Stimulated activated naive CD8-positive, alpha-beta T cell treated with anti-CD3 and anti-CD28 coated beads, Interleukin-15, Interleukin-2, amounts not matched to agents 100 ng/mL and 50 ng/mL, for 24 hours (primary cell): ENCODE measurements around the gene CNN1.
"Not testable (repeated sequence)": the region's sequence is repeated elsewhere in the genome, so short reads cannot be mapped to it uniquely, and the experiment has no call there.

Experiments
- H3K27ac Mint-ChIP-seq: one replicate; pipeline ENCODE4 v1.8.0; 2021; ENCODE audit warnings: mild to moderate bottlenecking, mixed read lengths
- H3K27me3 Mint-ChIP-seq: one replicate; pipeline ENCODE4 v1.8.0; 2021; ENCODE audit warnings: mixed read lengths
- H3K36me3 Mint-ChIP-seq: one replicate; pipeline ENCODE4 v1.8.0; 2021; ENCODE audit warnings: low read depth, mixed read lengths
- H3K4me1 Mint-ChIP-seq: one replicate; pipeline ENCODE4 v1.8.0; 2021; ENCODE audit warnings: low read depth, mixed read lengths
- H3K4me3 Mint-ChIP-seq: one replicate; pipeline ENCODE4 v1.8.0; 2021; ENCODE audit warnings: mild to moderate bottlenecking, mixed read lengths
- H3K9me3 Mint-ChIP-seq: one replicate; pipeline ENCODE4 v1.8.0; 2021; ENCODE audit warnings: mixed read lengths

The CNN1 gene

GRCh38 chr19:11549386-11549953 is 10.8 kb downstream of the CNN1 start:
- no peaks in the 10 kb centered on the region for H3K27me3 Mint-ChIP-seq
- H3K27ac Mint-ChIP-seq, result no peak overlapping the region
- H3K4me3 Mint-ChIP-seq, result no peak overlapping the region
- peaks cover 7% of the 10 kb centered on the region for H3K4me1 Mint-ChIP-seq
- H3K36me3 Mint-ChIP-seq, result peaks cover 8% of the 10 kb centered on the region
- H3K9me3 Mint-ChIP-seq, result no peaks in the 10 kb centered on the region

DNA sequence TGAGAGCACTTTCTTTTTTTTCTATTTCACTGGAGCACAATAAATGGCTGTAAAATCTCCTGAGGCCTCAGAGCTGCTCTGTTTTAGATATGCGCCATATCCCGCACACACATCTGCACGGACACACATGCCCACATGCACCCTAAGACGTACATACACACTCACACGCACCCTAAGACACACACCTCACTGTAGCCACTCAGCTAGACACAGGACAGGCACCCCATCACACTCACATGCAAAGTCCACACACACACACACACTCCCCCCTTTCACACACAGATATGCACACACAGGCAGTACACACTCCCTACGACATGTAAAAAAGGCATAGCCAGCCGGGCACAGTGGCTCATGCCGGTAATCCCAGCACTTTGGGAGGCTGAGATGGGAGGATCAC is 11.6 kb downstream of the CNN1 start:
- H3K36me3 Mint-ChIP-seq, result peaks cover 10% of the 10 kb centered on the region
- H3K9me3 Mint-ChIP-seq, result no peaks in the 10 kb centered on the region
- no peak overlapping the region for H3K27ac Mint-ChIP-seq

GRCh38 chr19:11551603-11552235 is 13.1 kb downstream of the CNN1 start:
- no peak overlapping the region for H3K27ac Mint-ChIP-seq
- H3K36me3 Mint-ChIP-seq, result peaks cover 18% of the 10 kb centered on the region
- peaks cover 16% of the 10 kb centered on the region for H3K4me1 Mint-ChIP-seq
- no peaks in the 10 kb centered on the region for H3K9me3 Mint-ChIP-seq
- H3K27me3 Mint-ChIP-seq, result no peaks in the 10 kb centered on the region
- no peak overlapping the region for H3K4me3 Mint-ChIP-seq

More for the DNA sequence above, 11.6 kb downstream of the CNN1 start:
- H3K4me3 Mint-ChIP-seq, result no peak overlapping the region
- peaks cover 7% of the 10 kb centered on the region for H3K4me1 Mint-ChIP-seq
- no peaks in the 10 kb centered on the region for H3K27me3 Mint-ChIP-seq

GRCh38 chr19:11552666-11553372 is 14.2 kb downstream of the CNN1 start:
- Mint-ChIP-seq H3K27ac (no peak overlapping the region), H3K36me3 (peaks cover 24% of the 10 kb centered on the region)

DNA sequence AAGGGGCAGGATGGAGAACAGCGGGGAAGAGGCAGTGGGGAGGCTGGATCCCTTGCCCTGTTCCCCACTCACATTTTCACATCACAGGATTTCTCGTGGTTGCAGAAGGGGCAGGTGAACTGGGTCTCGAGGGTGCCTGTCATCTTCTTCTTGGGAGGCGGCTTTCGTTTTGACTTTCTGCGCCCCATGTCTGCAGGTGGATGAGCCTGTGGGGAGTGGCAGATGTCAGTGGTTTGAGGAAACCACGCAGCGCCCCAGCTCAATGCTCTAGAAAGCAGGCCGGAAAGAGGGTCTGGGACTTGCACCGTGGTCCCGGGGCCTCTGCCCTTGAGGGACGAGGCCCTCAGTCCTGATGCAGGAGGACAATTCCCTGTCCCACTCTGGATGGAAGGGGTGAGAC is 15.5 kb downstream of the CNN1 start:
- Mint-ChIP-seq H3K9me3 (no peaks in the 10 kb centered on the region), H3K4me1 (peaks cover 31% of the 10 kb centered on the region), H3K27me3 (no peaks in the 10 kb centered on the region), H3K36me3 (peaks cover 28% of the 10 kb centered on the region), H3K4me3 (no peak overlapping the region), H3K27ac (peak overlapping the region; percentile 32)

More at GRCh38 chr19:11552666-11553372, 14.2 kb downstream of the CNN1 start:
- Mint-ChIP-seq H3K27me3 (no peaks in the 10 kb centered on the region), H3K4me3 (no peak overlapping the region), H3K4me1 (peaks cover 24% of the 10 kb centered on the region), H3K9me3 (no peaks in the 10 kb centered on the region)

DNA sequence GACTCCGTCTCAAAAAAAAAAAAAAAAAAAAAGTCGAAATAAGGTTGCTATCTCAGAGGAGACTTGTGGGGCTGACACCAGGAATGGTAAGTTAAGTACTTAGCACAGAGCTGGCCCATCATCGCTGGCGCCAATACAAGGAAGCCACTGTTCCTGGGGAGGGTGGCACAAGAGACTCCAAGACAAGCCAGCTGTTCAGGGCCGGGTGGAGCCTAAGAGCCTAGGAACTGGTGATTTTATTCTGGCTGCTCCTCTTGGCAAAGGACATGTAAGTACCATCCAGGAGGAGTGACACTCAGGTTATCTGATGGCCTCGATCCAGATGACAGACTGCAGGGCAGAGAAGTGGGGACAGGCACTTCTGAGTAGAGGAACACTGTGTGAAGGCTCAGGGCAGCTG is 16.6 kb downstream of the CNN1 start:
- H3K27me3 Mint-ChIP-seq, result no peaks in the 10 kb centered on the region
- H3K4me1 Mint-ChIP-seq, result peaks cover 37% of the 10 kb centered on the region
- H3K9me3 Mint-ChIP-seq, result no peaks in the 10 kb centered on the region
- peak overlapping the region; percentile 24 for H3K27ac Mint-ChIP-seq
- peaks cover 28% of the 10 kb centered on the region for H3K36me3 Mint-ChIP-seq
- no peak overlapping the region for H3K4me3 Mint-ChIP-seq

DNA sequence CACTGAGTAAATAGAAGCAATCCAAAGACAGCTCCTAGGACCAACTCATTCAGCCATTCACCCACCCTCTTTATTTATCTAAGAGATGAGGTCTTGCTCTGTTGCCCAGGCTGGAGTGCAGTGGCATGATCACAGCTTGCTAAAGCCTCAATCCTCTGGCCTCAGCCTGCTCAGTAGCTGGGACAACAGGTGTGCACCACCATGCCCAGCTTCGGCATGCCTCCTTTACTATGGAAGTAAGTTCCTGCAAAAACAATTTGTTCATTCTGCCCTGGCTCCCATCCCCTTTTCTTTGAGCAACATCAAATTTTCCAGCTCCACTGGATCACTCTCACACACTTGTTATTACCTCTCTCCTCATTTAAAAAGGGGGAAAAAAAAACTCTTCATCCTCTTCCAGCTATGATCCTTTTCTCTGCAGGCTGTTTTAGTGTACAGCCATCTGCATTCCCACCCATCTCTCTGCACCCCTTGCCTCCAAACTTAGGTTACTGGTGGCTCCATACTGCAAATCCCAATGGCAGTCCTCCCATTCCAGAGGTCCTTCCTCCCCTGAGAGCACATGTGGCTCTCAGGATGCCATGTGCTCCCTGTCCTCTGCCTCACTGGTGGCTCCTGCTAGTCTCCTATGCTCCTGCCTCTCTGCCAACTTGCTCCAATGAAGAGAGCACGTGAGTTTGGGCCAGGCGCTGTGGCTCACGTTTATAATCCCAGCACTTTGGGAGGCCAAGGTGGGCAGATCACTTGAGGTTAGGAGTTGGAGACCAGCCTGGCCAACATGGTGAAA is 18.2 kb downstream of the CNN1 start:
- Mint-ChIP-seq H3K27ac (peak overlapping the region; percentile 22), H3K4me1 (peaks cover 46% of the 10 kb centered on the region), H3K27me3 (no peaks in the 10 kb centered on the region), H3K9me3 (no peaks in the 10 kb centered on the region), H3K36me3 (peaks cover 28% of the 10 kb centered on the region), H3K4me3 (peak overlapping the region; percentile 92)

DNA sequence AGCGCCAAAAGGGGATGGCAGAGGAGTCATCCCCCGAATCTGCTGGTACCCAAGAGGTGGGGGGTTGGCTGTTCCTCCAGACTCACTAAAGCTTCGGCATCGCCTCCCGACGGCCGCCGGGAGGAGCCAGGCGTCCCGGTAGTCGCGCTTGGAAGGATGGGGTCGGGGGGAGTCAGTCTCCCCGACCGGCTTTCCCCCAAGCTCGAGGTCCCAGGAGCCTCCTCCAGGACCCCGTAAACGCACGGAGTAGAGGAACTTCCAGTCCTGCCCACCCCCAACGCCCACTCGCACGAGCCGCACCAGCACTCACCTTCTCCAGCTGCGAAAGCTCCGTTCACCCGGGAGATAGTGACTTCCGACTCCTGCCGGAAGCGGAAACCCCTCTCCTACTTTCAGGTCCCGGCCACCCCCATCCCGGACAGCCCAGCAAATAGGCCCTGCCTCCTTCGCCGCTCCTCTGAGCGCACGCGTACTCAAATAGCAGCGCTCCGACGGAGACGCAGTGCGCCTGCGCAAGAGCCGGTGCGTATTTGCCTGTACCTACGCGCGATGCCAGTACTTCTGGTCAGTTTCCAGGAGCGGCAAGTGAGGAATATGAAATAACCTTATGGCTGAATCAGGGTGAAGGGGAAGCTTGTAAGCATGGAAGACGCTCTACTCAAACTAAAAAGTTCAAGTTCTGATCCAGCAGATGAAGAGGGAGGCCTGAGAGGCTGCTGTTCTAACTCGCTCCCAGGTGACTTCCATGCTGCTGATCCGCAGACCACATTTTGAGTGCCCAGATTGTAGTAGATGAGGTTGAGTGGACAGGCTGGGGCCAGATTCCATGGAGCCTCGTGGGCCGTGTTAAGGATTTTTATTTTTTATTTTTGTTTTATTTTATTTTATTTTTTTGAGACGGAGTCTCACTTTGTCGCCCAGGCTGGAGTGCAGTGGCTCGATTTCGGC is 20.5 kb downstream of the CNN1 start, which contains the start of gene ELOF1:
ELOF1 (minus strand) TSS at position 350 of the 948 bp plus-strand sequence. CDS start 4,883 bp downstream, outside the sequence.
- Mint-ChIP-seq H3K9me3 (no peaks in the 10 kb centered on the region), H3K36me3 (peaks cover 20% of the 10 kb centered on the region), H3K27ac (peak within 1 kb of the TSS; percentile 92), H3K27me3 (no peaks in the 10 kb centered on the region), H3K4me1 (peaks cover 47% of the 10 kb centered on the region), H3K4me3 (peak within 1 kb of the TSS; percentile 92)

DNA sequence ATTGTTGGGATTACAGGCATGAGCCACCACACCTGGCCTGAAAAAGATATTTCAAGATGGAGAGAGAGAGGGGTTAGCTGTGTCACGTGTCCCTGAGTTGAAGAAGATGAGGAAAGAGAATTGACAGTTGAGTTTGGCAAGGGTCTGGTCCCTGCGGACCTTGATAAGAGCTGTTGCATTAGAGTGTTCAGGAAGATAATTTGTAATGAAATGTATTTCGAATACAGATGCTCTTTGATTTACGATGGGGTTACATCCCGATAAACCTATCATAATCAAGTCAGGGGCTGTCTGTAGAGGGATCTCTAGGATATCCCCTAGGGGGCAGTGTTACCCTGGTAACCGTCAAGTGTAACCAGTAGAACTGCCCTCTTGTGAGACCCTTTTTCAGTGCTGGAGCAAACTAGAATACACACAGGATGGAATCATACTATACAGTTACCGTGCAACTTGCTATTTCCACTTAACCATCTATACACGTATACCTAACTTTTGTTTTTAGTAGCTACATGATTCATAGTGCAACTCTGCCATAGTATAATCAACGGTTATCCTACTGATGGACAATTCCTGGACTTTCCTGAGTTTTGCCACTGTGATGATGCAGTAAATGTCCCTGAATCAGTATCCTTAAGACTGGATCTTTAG is 21.9 kb downstream of the CNN1 start:
- no peaks in the 10 kb centered on the region for H3K27me3 Mint-ChIP-seq
- H3K4me3 Mint-ChIP-seq, result peak overlapping the region; percentile 92
- H3K36me3 Mint-ChIP-seq, result peaks cover 15% of the 10 kb centered on the region

GRCh38 chr19:11563532-11563931 is 24.9 kb downstream of the CNN1 start:
- H3K4me3 Mint-ChIP-seq, result no peak overlapping the region
- H3K27me3 Mint-ChIP-seq, result no peaks in the 10 kb centered on the region
- H3K36me3 Mint-ChIP-seq, result peaks cover 4% of the 10 kb centered on the region
- no peak overlapping the region for H3K27ac Mint-ChIP-seq
- no peaks in the 10 kb centered on the region for H3K9me3 Mint-ChIP-seq
- H3K4me1 Mint-ChIP-seq, result peaks cover 37% of the 10 kb centered on the region

More for the DNA sequence above, 21.9 kb downstream of the CNN1 start:
- Mint-ChIP-seq H3K27ac (peak overlapping the region; percentile 78), H3K9me3 (no peaks in the 10 kb centered on the region), H3K4me1 (peaks cover 44% of the 10 kb centered on the region)

DNA sequence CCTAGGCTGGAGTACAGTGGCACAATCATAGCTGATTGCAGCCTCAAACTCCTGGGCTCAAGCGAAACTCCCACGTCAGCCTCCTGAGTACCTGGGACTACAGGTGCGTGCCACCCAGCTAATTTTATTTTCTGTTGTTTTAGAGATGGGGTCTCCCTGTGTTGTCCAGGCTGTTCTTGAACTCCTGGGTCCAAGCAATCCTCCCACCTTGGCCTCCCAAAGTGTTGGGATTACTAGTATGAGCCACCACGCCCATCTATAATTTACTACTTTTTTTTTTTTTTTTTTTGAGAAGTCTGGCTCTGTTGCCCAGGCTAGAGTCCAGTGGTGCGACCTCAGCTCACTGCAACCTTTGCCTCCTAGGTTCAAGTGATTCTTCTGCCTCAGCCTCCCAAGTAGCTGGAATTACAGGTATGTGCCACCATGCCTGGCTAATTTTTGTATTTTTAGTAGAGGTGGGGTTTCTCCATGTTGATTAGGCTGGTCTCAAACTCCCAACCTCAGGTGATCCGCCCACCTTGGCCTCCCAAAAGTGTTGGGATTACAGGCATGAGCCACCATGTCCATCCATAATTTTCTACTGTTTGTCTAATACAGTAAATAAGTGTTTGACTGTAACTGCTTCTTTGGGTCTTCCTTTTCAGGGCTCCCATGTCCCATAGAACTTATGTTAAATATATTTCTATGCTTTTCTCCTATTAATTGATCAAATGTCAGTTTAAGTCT is 25.6 kb downstream of the CNN1 start:
- H3K27ac Mint-ChIP-seq, H3K27me3 Mint-ChIP-seq, H3K9me3 Mint-ChIP-seq, H3K4me3 Mint-ChIP-seq, H3K36me3 Mint-ChIP-seq: not testable (repeated sequence)
- peaks cover 37% of the 10 kb centered on the region for H3K4me1 Mint-ChIP-seq

DNA sequence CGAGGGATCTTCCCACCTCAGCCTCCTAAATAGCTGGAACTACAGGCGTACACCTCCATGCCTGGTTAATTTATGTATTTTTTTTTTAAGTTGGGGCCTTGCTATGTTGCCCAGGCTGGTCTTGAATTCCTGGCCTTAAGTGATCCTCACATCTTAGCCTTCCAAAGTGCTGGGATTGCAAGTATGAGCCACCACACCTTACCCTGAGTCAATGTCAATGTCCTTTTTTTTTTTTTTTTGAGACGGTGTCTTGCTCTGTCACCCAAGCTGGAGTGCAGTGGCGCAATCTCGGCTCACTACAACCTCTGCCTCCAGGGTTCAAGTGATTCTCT is 27.0 kb downstream of the CNN1 start:
- not testable (repeated sequence) for H3K36me3 Mint-ChIP-seq, H3K9me3 Mint-ChIP-seq, H3K27me3 Mint-ChIP-seq, H3K4me3 Mint-ChIP-seq, H3K27ac Mint-ChIP-seq
- H3K4me1 Mint-ChIP-seq, result peaks cover 29% of the 10 kb centered on the region

GRCh38 chr19:11566164-11566563 is 27.5 kb downstream of the CNN1 start:
- peaks cover 4% of the 10 kb centered on the region for H3K36me3 Mint-ChIP-seq
- H3K4me1 Mint-ChIP-seq, result peaks cover 26% of the 10 kb centered on the region
- H3K27me3 Mint-ChIP-seq, result no peaks in the 10 kb centered on the region

More at GRCh38 chr19:11566164-11566563, 27.5 kb downstream of the CNN1 start:
- H3K9me3 Mint-ChIP-seq, result no peaks in the 10 kb centered on the region
- no peak overlapping the region for H3K4me3 Mint-ChIP-seq
- H3K27ac Mint-ChIP-seq, result peak overlapping the region; percentile 55
